SH-SY5Y (cell line): ENCODE results near the gene ADARB1.

ENCODE experiments used
- GATA2 ChIP-seq: IDR thresholded peaks from 2 replicates; pipeline ENCODE4 v1.6.1; 2011; ENCODE audit warnings: mild to moderate bottlenecking, low read depth, low read length
- GATA3 ChIP-seq: IDR thresholded peaks from 2 replicates; pipeline ENCODE4 v1.6.1; 2011; ENCODE audit warnings: low read depth, mild to moderate bottlenecking, low read length, moderate library complexity

GRCh38 chr21:45026826-45027225, 47.6 kb upstream of the ADARB1 start:
- no peak for TF ChIP-seq GATA2
- TF ChIP-seq GATA3 = no peak
